HepG2 (cell line): ENCODE measurements around the gene RGL1. TPM values are rescaled to one million over a fixed set of nuclear protein-coding genes. Genes with fewer than 3 reads are reported as not detected.

Experiments used
- ATAC-seq: fragments of 200-7000 bp; cut with Tn5 transposase; 3 replicates; pipeline ENCODE4 v1.9.1; 2020; ENCODE audit warnings: mild to moderate bottlenecking, moderate library complexity
- BruUV-seq: library from RNA; stranded (reverse); fragments of 400-500 nt; replicated peaks from 2 replicates; lab custom pipeline; 2021; lab: Mats Ljungman, UMichigan
- CTCF ChIA-PET: fragments of 300-600 bp; formaldehyde crosslinking; extraction: SDS; loops from one replicate; lab custom pipeline; 2021; ENCODE audit warnings: low total read pairs, inconsistent platforms, low intra/inter-chr PET ratio; lab: Yijun Ruan, JAX
- POLR2A ChIA-PET: fragments of 350-600 bp; sonication (Branson Sonifier 250); formaldehyde crosslinking; loops from one replicate; lab custom pipeline; 2020; ENCODE audit warnings: antibody characterized with exemption, inconsistent platforms; lab: Yijun Ruan, JAX
- DNase-seq: peaks from one replicate; pipeline ENCODE4 v3.0.0-alpha.2; 2015; ENCODE audit warnings: low spot score
- FAIRE-seq: peaks from 3 replicates; lab custom pipeline; 2011; peaks lifted over from hg19 to GRCh38; lab: Jason Lieb, UNC
- H2AFZ ChIP-seq: one replicate; pipeline ENCODE4 v1.6.1; 2011; ENCODE audit warnings: low read length, inconsistent platforms
- H3K27ac ChIP-seq: fragments of 300-600 bp; 3 replicates; pipeline ENCODE4 v1.8.0; 2011; ENCODE audit warnings: mixed run types, mild to moderate bottlenecking, mixed read lengths, low read length, inconsistent platforms; ENCODE audit not compliant: insufficient read depth; ENCODE audit errors: extremely low read length
- H3K27me3 ChIP-seq, 2 experiments: fragments of 200-600 bp in 1 of 2; 2 replicates in 1 of 2; 3 replicates in 1 of 2; pipeline versions ENCODE4 v1.6.0 to v1.8.0; 2011; ENCODE audit warnings: low read length in 2 of 2, mild to moderate bottlenecking in 2 of 2, moderate library complexity in 2 of 2, inconsistent platforms in 1 of 2; ENCODE audit not compliant: insufficient read depth in 2 of 2, control insufficient read depth in 1 of 2
- H3K36me3 ChIP-seq, 2 experiments: fragments of 200-600 bp in 1 of 2; replicated peaks in 1 of 2; 2 replicates in 1 of 2; 3 replicates in 1 of 2; pipeline versions ENCODE4 v1.5.1 to v1.8.0; 2011; ENCODE audit warnings: low read length in 2 of 2, inconsistent platforms in 1 of 2; ENCODE audit not compliant: insufficient read depth in 2 of 2, control insufficient read depth in 1 of 2
- H3K4me1 ChIP-seq: 2 replicates; pipeline ENCODE4 v1.5.1; 2012; ENCODE audit warnings: low read length, inconsistent platforms; ENCODE audit not compliant: insufficient read depth
- H3K4me2 ChIP-seq: 2 replicates; pipeline ENCODE4 v1.6.0; 2011; ENCODE audit warnings: low read depth, low read length, inconsistent platforms
- H3K4me3 ChIP-seq, 3 experiments: fragments of 200-600 bp in 1 of 3; sonication (generic), shearing (Covaris generic) in 1 of 3; replicated peaks in 1 of 3; 2 replicates each; pipeline ENCODE4 v1.5.1; 2011 to 2016; ENCODE audit warnings: low read length in 3 of 3, inconsistent platforms in 2 of 3, low read depth in 2 of 3, mild to moderate bottlenecking in 2 of 3, control low read depth in 1 of 3, mixed read lengths in 1 of 3; ENCODE audit not compliant: insufficient read depth in 1 of 3
- H3K79me2 ChIP-seq: one replicate; pipeline ENCODE4 v1.6.1; 2011; ENCODE audit warnings: low read length, inconsistent platforms; ENCODE audit not compliant: insufficient read depth
- H3K9ac ChIP-seq: 2 replicates; pipeline ENCODE4 v1.6.0; 2011; ENCODE audit warnings: mild to moderate bottlenecking, low read depth, low read length, inconsistent platforms; ENCODE audit not compliant: insufficient read depth
- H3K9me3 ChIP-seq: 2 replicates; pipeline ENCODE4 v1.5.1; 2012; ENCODE audit warnings: mild to moderate bottlenecking, low read length
- H4K20me1 ChIP-seq: 2 replicates; pipeline ENCODE4 v1.6.0; 2011; ENCODE audit warnings: inconsistent platforms, mild to moderate bottlenecking, low read length, moderate library complexity; ENCODE audit not compliant: insufficient read depth
- BCL6 ChIP-seq: IDR thresholded peaks from 2 replicates; pipeline ENCODE4 v1.6.1; 2016; ENCODE audit warnings: missing genetic modification reagents, missing compliant biosample characterization
- CEBPB ChIP-seq: IDR thresholded peaks from 2 replicates; pipeline ENCODE4 v1.6.1; 2011; ENCODE audit warnings: low read depth, low read length, improper control_type of control experiment, borderline replicate concordance
- CEBPG ChIP-seq: IDR thresholded peaks from 2 replicates; pipeline ENCODE4 v1.6.1; 2016
- CREB1 ChIP-seq, 2 experiments: fragments of 450-650 bp in 1 of 2; IDR thresholded peaks; 2 replicates each; pipeline ENCODE4 v1.6.1; 2016 to 2017; ENCODE audit warnings: control low read depth in 1 of 2, mild to moderate bottlenecking in 1 of 2, missing compliant biosample characterization in 1 of 2, missing genetic modification characterization in 1 of 2
- EP300 ChIP-seq, 3 experiments: sonication (generic) in 1 of 3; formaldehyde crosslinking in 1 of 3; IDR thresholded peaks; 2 replicates each; pipeline versions ENCODE4 v1.5.1 to v1.6.1; 2011 to 2020; ENCODE audit warnings: low read depth in 2 of 3, low read length in 2 of 3, borderline replicate concordance in 1 of 3, improper control_type of control experiment in 1 of 3, mild to moderate bottlenecking in 1 of 3, missing genetic modification reagents in 1 of 3, moderate library complexity in 1 of 3
- FOXA1 ChIP-seq, 2 experiments: fragments of 450-650 bp in 1 of 2; sonication (generic) in 1 of 2; formaldehyde crosslinking in 1 of 2; IDR thresholded peaks; 2 replicates each; pipeline versions ENCODE4 v1.4.0 to v1.6.1; 2016 to 2020; ENCODE audit warnings: missing genetic modification reagents in 1 of 2
- FOXA3 ChIP-seq: IDR thresholded peaks from 2 replicates; pipeline ENCODE4 v1.6.1; 2016; ENCODE audit warnings: missing genetic modification reagents, missing compliant biosample characterization
- FOXP1 ChIP-seq, 2 experiments: fragments of 450-650 bp in 1 of 2; IDR thresholded peaks; 2 replicates each; pipeline ENCODE4 v1.6.1; 2017 to 2018; ENCODE audit warnings: antibody characterized with exemption in 1 of 2
- GATAD2A ChIP-seq: IDR thresholded peaks from 2 replicates; pipeline ENCODE4 v1.6.1; 2016
- SOX13 ChIP-seq, 3 experiments: fragments of 450-650 bp in 1 of 3; sonication (generic) in 1 of 3; formaldehyde crosslinking in 1 of 3; IDR thresholded peaks in 2 of 3; conservative IDR thresholded peaks in 1 of 3; 2 replicates each; pipeline versions ENCODE4 v1.5.0 to v1.6.1; 2016 to 2020; ENCODE audit warnings: antibody characterized with exemption in 1 of 3, mild to moderate bottlenecking in 1 of 3, missing compliant biosample characterization in 1 of 3, missing genetic modification reagents in 1 of 3, moderate library complexity in 1 of 3
- SOX6 ChIP-seq, 2 experiments: fragments of 450-650 bp in 1 of 2; sonication (generic) in 1 of 2; formaldehyde crosslinking in 1 of 2; IDR thresholded peaks; 2 replicates each; pipeline versions ENCODE4 v1.4.0 to v1.6.1; 2017 to 2020; ENCODE audit warnings: antibody characterized with exemption in 1 of 2, mild to moderate bottlenecking in 1 of 2, missing genetic modification reagents in 1 of 2
- SRSF4 ChIP-seq: fragments of 200-400 bp; formaldehyde crosslinking; IDR thresholded peaks from one replicate; pipeline ENCODE4 v1.6.1; 2018; ENCODE audit warnings: mild to moderate bottlenecking, low read depth, low read length, moderate library complexity; ENCODE audit not compliant: poor library complexity, severe bottlenecking
- ZNF292 ChIP-seq: sonication (generic); formaldehyde crosslinking; IDR thresholded peaks from 2 replicates; pipeline ENCODE4 v1.8.1; 2022; ENCODE audit warnings: mild to moderate bottlenecking, low read depth, missing genetic modification reagents, borderline replicate concordance
- ZNF552 ChIP-seq: sonication (generic); formaldehyde crosslinking; IDR thresholded peaks from 2 replicates; pipeline ENCODE4 v1.9.0; 2022; ENCODE audit warnings: missing genetic modification reagents, mild to moderate bottlenecking, borderline replicate concordance
- WGBS: methylation state at CpG from one replicate; pipeline ENCODE4 v1.1.6; 2017; ENCODE audit warnings: low lambda C conversion rate; 5-methylcytosine and 5-hydroxymethylcytosine counted together
- in situ Hi-C: cut with HindIII; loops from 2 replicates; pipeline ENCODE4 v1.10.0; 2017; ENCODE audit warnings: low pct_unique_long_range_greater_than_20kb; ENCODE audit not compliant: extremely low pct_ligation_motif_present
- intact Hi-C: fragments of 100-400 bp; cut with micrococcal nuclease; formaldehyde crosslinking; loops from one replicate; pipeline ENCODE4 v1.10.0; 2022; ENCODE audit not compliant: unreplicated experiment
- polyA plus RNA-seq, 8 experiments: library from polyadenylated mRNA; depleted of rRNA in 3 of 8; stranded (reverse) in 7 of 8; unstranded in 1 of 8; fragments of >200 nt; fragmentation: Illumina TruSeq in 4 of 8; extraction: Trizol in 4 of 8; gene quantifications; 2 replicates each; pipeline versions ENCODE4 v1.2.1 to v1.2.3, GENCODE V29; 2011 to 2016; ENCODE audit warnings: low read depth in 4 of 8, missing spikeins in 1 of 8, mixed read lengths in 1 of 8; ENCODE audit not compliant: insufficient read depth in 1 of 8
- total RNA-seq, 5 experiments: library from RNA; depleted of rRNA; stranded (reverse); fragments of >200 nt; fragmentation: Illumina TruSeq; extraction: Trizol; gene quantifications; 2 replicates each; pipeline ENCODE4 v1.2.3, GENCODE V29; 2016; ENCODE audit warnings: low read depth in 1 of 5
- TF ChIP-seq, protein P1 (sequence below): sonication (generic); formaldehyde crosslinking; IDR thresholded peaks from 2 replicates; pipeline ENCODE4 v1.4.0; 2020; ENCODE audit warnings: missing genetic modification reagents, mild to moderate bottlenecking, borderline replicate concordance
- TF ChIP-seq, protein P2 (sequence below): IDR thresholded peaks from 2 replicates; pipeline ENCODE4 v1.4.0; 2020; ENCODE audit warnings: mild to moderate bottlenecking, missing genetic modification reagents

The RGL1 gene
- total and polyA plus RNA-seq, 2 of the 13 experiments (the other 11 are each of a cell fraction or from before 2014, with no cell fraction given): 3.5 to 4.7 TPM

DNA sequence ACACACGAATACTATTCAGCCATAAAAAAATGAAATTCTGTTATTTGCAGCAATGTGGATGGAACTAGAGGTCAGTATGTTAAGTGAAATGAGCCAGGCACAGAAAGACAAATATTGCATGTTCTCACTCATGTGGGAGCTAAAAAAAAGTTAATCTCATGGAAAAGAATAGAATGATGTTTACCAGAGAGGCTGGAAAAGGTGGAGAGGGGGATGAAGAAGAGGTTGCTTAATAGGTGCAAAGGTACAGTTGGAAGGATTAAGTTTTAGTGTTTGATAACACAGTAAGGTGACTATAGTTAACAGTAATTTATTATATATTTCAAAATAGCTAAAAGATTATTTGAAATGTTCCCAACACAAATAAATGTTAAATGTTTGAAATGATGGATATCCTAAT is 10.8 kb upstream of the RGL1 start:
- Histone ChIP-seq H4K20me1 (no peaks in the 10 kb centered on the region), H3K4me1 (peaks cover 10% of the 10 kb centered on the region), H3K9me3 (no peaks in the 10 kb centered on the region), H3K79me2 (no peaks in the 10 kb centered on the region), H3K4me3 (no peak overlapping the region), H3K9ac (no peak overlapping the region), H3K27ac (no peak overlapping the region), H2AFZ (no peak overlapping the region), H3K4me2 (no peak overlapping the region), H3K27me3 (no peaks in the 10 kb centered on the region), H3K36me3 (no peaks in the 10 kb centered on the region)
- CTCF ChIA-PET: no interaction called here
- POLR2A ChIA-PET: no interaction called here
- no TSS peak for BruUV-seq
- FAIRE-seq (no peak), DNase-seq (peak; percentile 70), ATAC-seq (no peak)
- WGBS: 38% methylated on average over 1 of the region's 1 CpG
- in situ Hi-C loops (no loop called here), intact Hi-C loops (no loop called here)
- peak; percentile 49; the same call in 1 of the 2 replicates for TF ChIP-seq GATAD2A (CRISPR knock-in tag)
- TF ChIP-seq FOXP1 (IDR thresholded peaks at IDR 0.05): no peak
- TF ChIP-seq FOXP1 (CRISPR knock-in tag; IDR thresholded peaks at IDR 0.05): 0 out of 2 replicates have a peak, but pooled peaks have one; percentile 19
- peak; percentile 30; the same call in 1 of the 2 replicates for TF ChIP-seq BCL6 (CRISPR knock-in tag)
- no peak for TF ChIP-seq SOX6 (IDR thresholded peaks at IDR 0.05)
- TF ChIP-seq SOX6 (CRISPR knock-in tag; IDR thresholded peaks at IDR 0.05): peak; percentile 50; the same call in 1 of the 2 replicates
- TF ChIP-seq FOXA3 (CRISPR knock-in tag): peak; percentile 10; the same call in 1 of the 2 replicates
- TF ChIP-seq, protein P1, sequence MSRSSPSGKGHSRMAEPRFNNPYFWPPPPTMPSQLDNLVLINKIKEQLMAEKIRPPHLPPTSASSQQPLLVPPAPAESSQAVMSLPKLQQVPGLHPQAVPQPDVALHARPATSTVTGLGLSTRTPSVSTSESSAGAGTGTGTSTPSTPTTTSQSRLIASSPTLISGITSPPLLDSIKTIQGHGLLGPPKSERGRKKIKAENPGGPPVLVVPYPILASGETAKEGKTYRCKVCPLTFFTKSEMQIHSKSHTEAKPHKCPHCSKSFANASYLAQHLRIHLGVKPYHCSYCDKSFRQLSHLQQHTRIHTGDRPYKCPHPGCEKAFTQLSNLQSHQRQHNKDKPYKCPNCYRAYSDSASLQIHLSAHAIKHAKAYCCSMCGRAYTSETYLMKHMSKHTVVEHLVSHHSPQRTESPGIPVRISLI (CRISPR knock-in tag): peak; percentile 48; the same call in 1 of the 2 replicates
- TF ChIP-seq CEBPB: peak; percentile 17; the same call in 1 of the 2 replicates
- TF ChIP-seq SOX13 (IDR thresholded peaks at IDR 0.05): no peak
- peak in 1 of 2 experiments; percentile 66; a peak in 2 of 4 replicates for TF ChIP-seq SOX13 (CRISPR knock-in tag; conservative IDR thresholded peaks at IDR 0.05 in 1 of 2, IDR thresholded peaks at IDR 0.05 in 1 of 2)
- TF ChIP-seq ZNF552 (CRISPR knock-in tag): no peak
- TF ChIP-seq CEBPG: peak; percentile 66
- no peak for TF ChIP-seq CREB1 (IDR thresholded peaks at IDR 0.05)
- TF ChIP-seq CREB1 (CRISPR knock-in tag; IDR thresholded peaks at IDR 0.05): 0 out of 2 replicates have a peak, but pooled peaks have one; percentile 13
- peak in 1 of 2 experiments; percentile 42; a peak in 2 of 4 replicates for TF ChIP-seq EP300 (IDR thresholded peaks at IDR 0.05; ENCODE audit: low read depth in 2 of 2, low read length in 2 of 2)
- no peak for TF ChIP-seq EP300 (CRISPR knock-in tag; IDR thresholded peaks at IDR 0.05; ENCODE audit: borderline replicate concordance)
- no peak for TF ChIP-seq ZNF292 (CRISPR knock-in tag)
- TF ChIP-seq, protein P2, sequence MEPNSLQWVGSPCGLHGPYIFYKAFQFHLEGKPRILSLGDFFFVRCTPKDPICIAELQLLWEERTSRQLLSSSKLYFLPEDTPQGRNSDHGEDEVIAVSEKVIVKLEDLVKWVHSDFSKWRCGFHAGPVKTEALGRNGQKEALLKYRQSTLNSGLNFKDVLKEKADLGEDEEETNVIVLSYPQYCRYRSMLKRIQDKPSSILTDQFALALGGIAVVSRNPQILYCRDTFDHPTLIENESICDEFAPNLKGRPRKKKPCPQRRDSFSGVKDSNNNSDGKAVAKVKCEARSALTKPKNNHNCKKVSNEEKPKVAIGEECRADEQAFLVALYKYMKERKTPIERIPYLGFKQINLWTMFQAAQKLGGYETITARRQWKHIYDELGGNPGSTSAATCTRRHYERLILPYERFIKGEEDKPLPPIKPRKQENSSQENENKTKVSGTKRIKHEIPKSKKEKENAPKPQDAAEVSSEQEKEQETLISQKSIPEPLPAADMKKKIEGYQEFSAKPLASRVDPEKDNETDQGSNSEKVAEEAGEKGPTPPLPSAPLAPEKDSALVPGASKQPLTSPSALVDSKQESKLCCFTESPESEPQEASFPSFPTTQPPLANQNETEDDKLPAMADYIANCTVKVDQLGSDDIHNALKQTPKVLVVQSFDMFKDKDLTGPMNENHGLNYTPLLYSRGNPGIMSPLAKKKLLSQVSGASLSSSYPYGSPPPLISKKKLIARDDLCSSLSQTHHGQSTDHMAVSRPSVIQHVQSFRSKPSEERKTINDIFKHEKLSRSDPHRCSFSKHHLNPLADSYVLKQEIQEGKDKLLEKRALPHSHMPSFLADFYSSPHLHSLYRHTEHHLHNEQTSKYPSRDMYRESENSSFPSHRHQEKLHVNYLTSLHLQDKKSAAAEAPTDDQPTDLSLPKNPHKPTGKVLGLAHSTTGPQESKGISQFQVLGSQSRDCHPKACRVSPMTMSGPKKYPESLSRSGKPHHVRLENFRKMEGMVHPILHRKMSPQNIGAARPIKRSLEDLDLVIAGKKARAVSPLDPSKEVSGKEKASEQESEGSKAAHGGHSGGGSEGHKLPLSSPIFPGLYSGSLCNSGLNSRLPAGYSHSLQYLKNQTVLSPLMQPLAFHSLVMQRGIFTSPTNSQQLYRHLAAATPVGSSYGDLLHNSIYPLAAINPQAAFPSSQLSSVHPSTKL (CRISPR knock-in tag): peak; percentile 61
- TF ChIP-seq FOXA1 (IDR thresholded peaks at IDR 0.05): 0 out of 2 replicates have a peak, but pooled peaks have one; percentile 6
- no peak for TF ChIP-seq FOXA1 (CRISPR knock-in tag; IDR thresholded peaks at IDR 0.05)
- no peak for TF ChIP-seq SRSF4
